Skin epidermis (tissue), 12 donors: ENCODE data around the gene MIXL1.
"Not testable (repeated sequence)": the region's sequence is repeated elsewhere in the genome, so short reads cannot be mapped to it uniquely, and the experiment has no call there.

Experiments used
- H3K27ac ChIP-seq, 21 experiments: fragments of 200-600 bp; sonication (generic) in 11 of 21; one replicate each; pipeline ENCODE4 v1.5.0; 2020; ENCODE audit warnings: mild to moderate bottlenecking in 3 of 21, inconsistent platforms in 2 of 21, moderate library complexity in 2 of 21
- H3K4me3 ChIP-seq, 7 experiments: fragments of 200-600 bp; sonication (generic) in 2 of 7; one replicate each; pipeline ENCODE4 v1.5.0; 2020; ENCODE audit warnings: inconsistent platforms in 2 of 7, mild to moderate bottlenecking in 2 of 7, moderate library complexity in 1 of 7

The MIXL1 gene

GRCh38 chr1:226223157-226223785 is at the start of gene MIXL1:
Gene MIXL1 (plus strand): TSS chr1:226223664. CDS start chr1:226223682, 18 bp downstream.
- Histone ChIP-seq H3K4me3 (peak within 1 kb of the TSS; percentile 19 to 46 (median 35)), H3K27ac (no peak within 1 kb of the TSS)

GRCh38 chr1:226176870-226177269 is 46.6 kb upstream of the MIXL1 start:
- H3K27ac ChIP-seq = no peak overlapping the region
- H3K4me3 ChIP-seq = no peak overlapping the region

GRCh38 chr1:226181996-226182714 is 41.3 kb upstream of the MIXL1 start:
- peak overlapping the region in 5 of 21 experiments; percentile 11 to 65 (median 44) for H3K27ac ChIP-seq
- H3K4me3 ChIP-seq = no peak overlapping the region

- Histone ChIP-seq H3K4me3 (peak overlapping the region; percentile 57 to 87 (median 78)), H3K27ac (peak overlapping the region in 20 of 21 experiments; percentile 83 to 98 (median 94))
Observed at GRCh38 chr1:226185141-226186036, 38.1 kb upstream of the MIXL1 start.

GRCh38 chr1:226186124-226187018 is 37.1 kb upstream of the MIXL1 start, which contains the start of gene ACBD3:
Gene ACBD3 (minus strand): TSS chr1:226186741. CDS start chr1:226186675, 66 bp downstream.
- Histone ChIP-seq H3K4me3 (peak within 1 kb of the TSS; percentile 57 to 87 (median 78)), H3K27ac (peak within 1 kb of the TSS; percentile 83 to 98 (median 95))

- peak overlapping the region; percentile 83 to 98 (median 95) for H3K27ac ChIP-seq
- peak overlapping the region; percentile 57 to 87 (median 78) for H3K4me3 ChIP-seq
Observed at GRCh38 chr1:226187019-226187322, 36.5 kb upstream of the MIXL1 start.

GRCh38 chr1:226187380-226187779 is 36.1 kb upstream of the MIXL1 start:
- H3K4me3 ChIP-seq = peak overlapping the region in 4 of 7 experiments; percentile 66 to 87 (median 78)
- peak overlapping the region in 8 of 21 experiments; percentile 88 to 98 (median 94) for H3K27ac ChIP-seq

GRCh38 chr1:226195144-226195543 is 28.3 kb upstream of the MIXL1 start:
- Histone ChIP-seq H3K27ac (no peak overlapping the region), H3K4me3 (no peak overlapping the region)

- Histone ChIP-seq H3K4me3 (no peak overlapping the region), H3K27ac (no peak overlapping the region)
Observed at GRCh38 chr1:226199971-226200370, 23.5 kb upstream of the MIXL1 start.

GRCh38 chr1:226201029-226201593 is 22.4 kb upstream of the MIXL1 start:
- Histone ChIP-seq H3K27ac (no peak overlapping the region), H3K4me3 (no peak overlapping the region)

- Histone ChIP-seq H3K27ac (no peak overlapping the region), H3K4me3 (no peak overlapping the region)
Observed at GRCh38 chr1:226202246-226202645, 21.2 kb upstream of the MIXL1 start.

GRCh38 chr1:226202666-226203065 is 20.8 kb upstream of the MIXL1 start:
- not testable (repeated sequence) for H3K4me3 ChIP-seq, H3K27ac ChIP-seq

- H3K27ac ChIP-seq = no peak overlapping the region
- H3K4me3 ChIP-seq = no peak overlapping the region
Observed at GRCh38 chr1:226203240-226203639, 20.2 kb upstream of the MIXL1 start.

- H3K27ac ChIP-seq = no peak overlapping the region
- no peak overlapping the region for H3K4me3 ChIP-seq
Observed at GRCh38 chr1:226203655-226204054, 19.8 kb upstream of the MIXL1 start.

GRCh38 chr1:226204198-226204597 is 19.3 kb upstream of the MIXL1 start:
- Histone ChIP-seq H3K4me3 (no peak overlapping the region), H3K27ac (no peak overlapping the region)

- H3K27ac ChIP-seq = no peak overlapping the region
- H3K4me3 ChIP-seq = no peak overlapping the region
Observed at GRCh38 chr1:226207048-226207447, 16.4 kb upstream of the MIXL1 start.

GRCh38 chr1:226209307-226210059 is 14.0 kb upstream of the MIXL1 start:
- Histone ChIP-seq H3K4me3 (no peak overlapping the region), H3K27ac (no peak overlapping the region)

GRCh38 chr1:226210571-226211176 is 12.8 kb upstream of the MIXL1 start:
- Histone ChIP-seq H3K4me3 (no peak overlapping the region), H3K27ac (no peak overlapping the region)
